Measurements from ENCODE around the gene OR5B21.

Gene OR5B21

GRCh38 chr11:58490827-58491226, 17.1 kb downstream of the OR5B21 start:
- no peak for DNase-seq

- DNase-seq = no peak
Measured at GRCh38 chr11:58487170-58487569, 20.7 kb downstream of the OR5B21 start.

- no peak for DNase-seq
Measured at GRCh38 chr11:58485961-58486360, 21.9 kb downstream of the OR5B21 start.

- no peak for DNase-seq
Measured at GRCh38 chr11:58471892-58472291, 36.0 kb downstream of the OR5B21 start.

- DNase-seq = no peak
Measured at GRCh38 chr11:58466293-58466692, 41.6 kb downstream of the OR5B21 start.

GRCh38 chr11:58465690-58466089, 42.2 kb downstream of the OR5B21 start:
- no peak for DNase-seq
